Vagina (tissue), 2 donors: ENCODE results near the gene HMX2. TPM values are rescaled to one million over a fixed set of nuclear protein-coding genes. Genes with fewer than 3 reads are reported as not detected.
A peak's percentile ranks its signal among the peaks of the same experiment; 100 is the strongest.

Experiments used
- DNase-seq, 2 donors: peaks; one replicate each; pipeline ENCODE4 v3.0.0-alpha.2; 2017; ENCODE audit errors: extremely low spot score in 2 of 2
- H3K27ac ChIP-seq: fragments of 200-600 bp; sonication (generic); one replicate; pipeline ENCODE4 v1.5.1; 2019
- H3K27me3 ChIP-seq: fragments of 200-600 bp; sonication (generic); one replicate; pipeline ENCODE4 v1.5.1; 2019
- H3K36me3 ChIP-seq, 2 donors: fragments of 200-600 bp; sonication (generic); one replicate each; pipeline ENCODE4 v1.5.1; 2017 to 2019
- H3K4me1 ChIP-seq: fragments of 200-600 bp; sonication (generic); one replicate; pipeline ENCODE4 v1.5.1; 2019
- H3K4me3 ChIP-seq, 2 donors: fragments of 200-600 bp; sonication (generic); 1 replicate in 1 of 2; 2 replicates in 1 of 2; pipeline ENCODE4 v1.5.1; 2016 to 2019
- H3K9me3 ChIP-seq: fragments of 200-600 bp; sonication (generic); one replicate; pipeline ENCODE4 v1.5.1; 2019
- CTCF ChIP-seq, 3 experiments: fragments of 450-650 bp in 2 of 3; fragments of 200-600 bp in 1 of 3; sonication (generic) in 1 of 3; IDR thresholded peaks; one replicate each; pipeline ENCODE4 v1.5.1; 2017 to 2019; ENCODE audit warnings: antibody characterized with exemption in 3 of 3, mild to moderate bottlenecking in 2 of 3, moderate library complexity in 2 of 3
- POLR2A ChIP-seq, 2 donors: fragments of 450-650 bp; IDR thresholded peaks; one replicate each; pipeline ENCODE4 v1.6.1; 2017; ENCODE audit warnings: antibody characterized with exemption in 2 of 2, mild to moderate bottlenecking in 2 of 2, moderate library complexity in 2 of 2
- POLR2AphosphoS5 ChIP-seq, 2 donors: sonication (generic); formaldehyde crosslinking; IDR thresholded peaks; one replicate each; pipeline ENCODE4 v1.9.0; 2017; ENCODE audit warnings: antibody characterized with exemption in 2 of 2, mild to moderate bottlenecking in 2 of 2, low read depth in 1 of 2; ENCODE audit not compliant: insufficient read depth in 1 of 2
- intact Hi-C: fragments of 100-400 bp; cut with DNase I; formaldehyde crosslinking; loops from one replicate; pipeline ENCODE4 v1.15.1; 2023
- total RNA-seq: library from RNA; depleted of rRNA; stranded (reverse); fragments of >200 nt; gene quantifications from one replicate; pipeline ENCODE4 v1.2.3, GENCODE V29; 2016

Gene HMX2
- total RNA-seq, 1 donor from 2014 or later, result not detected

DNA sequence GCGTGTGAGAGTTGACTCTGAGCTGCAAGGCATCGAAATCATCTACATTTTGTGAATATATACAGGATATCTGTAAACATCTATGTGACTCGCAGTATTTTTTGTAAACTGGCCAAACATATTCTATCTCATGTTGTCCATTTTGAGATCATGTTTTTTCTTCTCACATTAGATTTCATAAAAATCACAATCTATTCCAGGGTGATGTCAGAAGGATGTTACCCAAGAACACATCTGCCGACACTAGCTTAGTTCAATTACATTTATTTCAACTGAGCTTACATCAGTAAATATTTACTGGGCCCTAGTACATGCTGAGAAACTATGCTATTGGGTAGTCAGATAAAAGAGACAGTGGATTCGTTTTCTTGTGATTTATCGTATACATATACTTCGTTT, 3.8 kb downstream of the HMX2 start:
- intact Hi-C loops, result no loop called here
- peaks cover 58% of the 10 kb centered on the region for H3K4me1 ChIP-seq
- H3K36me3 ChIP-seq, result peaks cover 0 to 12% of the 10 kb centered on the region in 2 donors
- H3K27me3 ChIP-seq, result peaks cover 35% of the 10 kb centered on the region
- no peak overlapping the region for H3K27ac ChIP-seq
- DNase-seq, result no peak
- no peak for TF ChIP-seq POLR2AphosphoS5 (IDR thresholded peaks at IDR 0.05; ENCODE audit: insufficient read depth in 1 of 2, low read depth in 1 of 2)
- no peak for TF ChIP-seq CTCF (IDR thresholded peaks at IDR 0.05)
- TF ChIP-seq POLR2A (IDR thresholded peaks at IDR 0.05), result no peak
- no peaks in the 10 kb centered on the region for H3K9me3 ChIP-seq
- H3K4me3 ChIP-seq, result no peak overlapping the region

DNA sequence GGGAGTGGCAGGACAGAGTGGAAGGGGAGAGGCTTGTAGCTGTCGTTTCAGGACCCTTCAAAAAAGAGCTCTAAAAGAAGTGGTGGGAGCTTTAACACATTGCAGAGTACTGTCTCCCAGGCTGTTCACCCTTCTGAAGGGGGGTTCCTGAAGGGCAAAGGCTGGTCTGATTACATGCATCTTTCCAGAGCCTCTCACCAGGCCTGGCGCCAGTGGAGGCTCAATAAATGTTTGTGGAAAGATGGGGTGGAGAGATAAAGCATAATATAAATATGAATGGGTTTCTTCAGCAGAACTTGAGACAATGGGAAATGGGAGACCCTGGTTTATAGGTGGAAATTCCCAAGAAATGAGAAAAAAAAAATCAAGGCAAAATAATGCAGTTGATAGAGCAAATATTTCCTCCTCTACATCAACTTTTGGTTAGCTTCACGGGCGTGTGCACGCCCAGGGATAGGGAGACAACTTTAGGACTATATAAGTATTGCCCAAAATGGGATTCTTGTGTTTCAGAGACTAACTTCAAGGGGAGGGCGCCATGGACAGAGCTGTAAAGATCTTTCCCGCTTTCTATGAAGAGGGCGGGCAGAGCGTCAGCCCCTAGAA, 5.7 kb downstream of the HMX2 start:
- Histone ChIP-seq H3K4me3 (peak overlapping the region in 1 of 2 donors; percentile 99), H3K36me3 (peaks cover 0 to 26% of the 10 kb centered on the region in 2 donors), H3K4me1 (peaks cover 64% of the 10 kb centered on the region), H3K27me3 (peaks cover 19% of the 10 kb centered on the region), H3K9me3 (no peaks in the 10 kb centered on the region), H3K27ac (no peak overlapping the region)
- intact Hi-C loops, result no loop called here
- DNase-seq, result peak in 1 of 2 donors; percentile 87
- TF ChIP-seq POLR2A (IDR thresholded peaks at IDR 0.05), result no peak
- TF ChIP-seq CTCF (IDR thresholded peaks at IDR 0.05), result no peak

DNA sequence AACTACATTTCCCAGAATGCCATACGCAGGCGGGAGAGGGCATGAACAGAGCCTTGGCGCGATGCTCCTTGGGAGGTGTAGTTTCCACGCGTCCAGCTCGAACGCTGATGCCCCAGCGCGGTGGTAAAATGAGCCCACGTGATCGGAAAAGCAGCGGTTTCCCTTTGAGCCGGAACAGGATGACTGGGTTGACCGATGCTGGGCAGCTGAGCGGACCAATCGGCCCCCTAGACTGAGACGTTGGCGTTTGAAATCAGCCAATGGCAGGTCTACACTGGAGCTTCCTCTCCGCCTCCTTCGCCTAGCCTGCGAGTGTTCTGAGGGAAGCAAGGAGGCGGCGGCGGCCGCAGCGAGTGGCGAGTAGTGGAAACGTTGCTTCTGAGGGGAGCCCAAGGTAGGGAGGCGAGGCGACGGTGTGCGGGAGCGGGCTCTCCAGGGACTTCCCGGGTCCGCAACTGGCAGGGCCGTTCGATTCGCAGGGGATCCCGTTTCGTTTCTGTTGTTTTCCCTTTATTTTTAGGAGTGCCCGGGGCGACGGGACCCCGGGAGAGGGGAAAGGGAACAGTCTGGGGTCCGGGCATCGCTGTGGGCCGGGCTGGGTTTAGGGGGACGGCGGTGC, 6.3 kb downstream of the HMX2 start, which contains the start of gene BUB3:
TSS of gene BUB3 (plus strand) at position 311 of the 619 bp plus-strand sequence. CDS start 516 bp downstream, outside the sequence.
- peak within 1 kb of the TSS; percentile 91 for H3K27ac ChIP-seq
- H3K4me3 ChIP-seq, result peak within 1 kb of the TSS; percentile 98 to 99
- peaks cover 60% of the 10 kb centered on the region for H3K4me1 ChIP-seq
- DNase-seq, result peak; percentile 99
- intact Hi-C loops, result no loop called here
- TF ChIP-seq CTCF (IDR thresholded peaks at IDR 0.05), result no peak
- TF ChIP-seq POLR2A (IDR thresholded peaks at IDR 0.05), result peak in 1 of 2 donors; percentile 70
- peak; percentile 93 to 98 for TF ChIP-seq POLR2AphosphoS5 (IDR thresholded peaks at IDR 0.05; ENCODE audit: insufficient read depth in 1 of 2, low read depth in 1 of 2)
- H3K9me3 ChIP-seq, result no peaks in the 10 kb centered on the region
- H3K36me3 ChIP-seq, result peaks cover 0 to 26% of the 10 kb centered on the region in 2 donors
- H3K27me3 ChIP-seq, result peaks cover 16% of the 10 kb centered on the region

DNA sequence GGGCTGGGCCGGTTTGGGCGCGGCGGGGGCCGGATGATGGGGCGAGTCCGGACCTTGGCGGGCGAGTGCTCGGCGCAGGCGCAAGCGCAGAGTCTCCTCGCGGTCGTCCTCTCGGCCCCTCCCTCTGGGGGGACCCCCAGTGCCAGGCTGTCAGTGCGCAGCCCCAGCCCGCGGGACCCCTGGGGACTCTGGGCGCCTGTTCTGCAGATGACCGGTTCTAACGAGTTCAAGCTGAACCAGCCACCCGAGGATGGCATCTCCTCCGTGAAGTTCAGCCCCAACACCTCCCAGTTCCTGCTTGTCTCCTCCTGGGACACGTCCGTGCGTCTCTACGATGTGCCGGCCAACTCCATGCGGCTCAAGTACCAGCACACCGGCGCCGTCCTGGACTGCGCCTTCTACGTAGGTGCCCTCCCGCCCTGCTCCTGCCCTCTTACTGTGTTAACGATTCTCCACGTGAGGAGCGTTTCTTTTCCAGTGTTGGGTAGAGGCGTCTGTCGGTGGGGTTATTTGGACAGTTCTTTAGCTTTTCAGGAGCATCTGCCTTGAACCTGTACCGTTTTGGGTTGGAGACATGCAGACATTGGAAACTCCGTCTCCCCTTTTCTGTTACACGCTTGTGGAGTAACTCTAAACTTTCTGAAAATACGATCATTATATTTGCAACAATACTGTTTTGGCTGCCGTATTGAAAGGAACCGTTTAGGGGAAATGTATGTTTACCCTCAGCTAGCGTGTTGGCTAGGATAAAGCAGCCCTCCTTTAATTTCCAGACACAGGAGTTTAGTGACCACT, 7.0 kb downstream of the HMX2 start:
- H3K36me3 ChIP-seq, result peaks cover 0 to 26% of the 10 kb centered on the region in 2 donors
- H3K27ac ChIP-seq, result peak overlapping the region; percentile 91
- DNase-seq, result peak in 1 of 2 donors; percentile 86
- peaks cover 53% of the 10 kb centered on the region for H3K4me1 ChIP-seq
- H3K4me3 ChIP-seq, result peak overlapping the region; percentile 98 to 99
- intact Hi-C loops, result no loop called here
- TF ChIP-seq POLR2AphosphoS5 (IDR thresholded peaks at IDR 0.05; ENCODE audit: insufficient read depth in 1 of 2, low read depth in 1 of 2), result no peak
- no peak for TF ChIP-seq POLR2A (IDR thresholded peaks at IDR 0.05)
- no peak for TF ChIP-seq CTCF (IDR thresholded peaks at IDR 0.05)
- no peaks in the 10 kb centered on the region for H3K9me3 ChIP-seq
- peaks cover 9% of the 10 kb centered on the region for H3K27me3 ChIP-seq
